GM23338 (cell line): ENCODE data around the gene GPAM.

Experiments
- CTCF ChIP-seq, 2 experiments: fragments of 200-600 bp in 1 of 2; sonication (generic) in 1 of 2; conservative IDR thresholded peaks; 2 replicates each; pipeline versions ENCODE4 v1.5.1 to v1.6.1; 2016 to 2017; ENCODE audit warnings: antibody characterized with exemption in 2 of 2, low read depth in 2 of 2, mild to moderate bottlenecking in 2 of 2, moderate library complexity in 1 of 2
- EZH2 ChIP-seq: fragments of 200-600 bp; sonication (generic); IDR thresholded peaks from one replicate; pipeline ENCODE4 v1.8.0; 2017; ENCODE audit warnings: antibody characterized with exemption, mild to moderate bottlenecking, low read depth; ENCODE audit not compliant: unreplicated experiment
- EZH2phosphoT487 ChIP-seq: fragments of 200-600 bp; sonication (generic); IDR thresholded peaks from one replicate; pipeline ENCODE4 v1.8.1; 2018; ENCODE audit warnings: antibody characterized with exemption; ENCODE audit not compliant: unreplicated experiment
- POLR2AphosphoS5 ChIP-seq: IDR thresholded peaks from 2 replicates; pipeline ENCODE4 v1.6.1; 2016; ENCODE audit warnings: antibody characterized with exemption, low read depth

- no peak for TF ChIP-seq EZH2phosphoT487
- no peak for TF ChIP-seq CTCF (conservative IDR thresholded peaks at IDR 0.05; ENCODE audit: low read depth in 2 of 2)
- no peak for TF ChIP-seq POLR2AphosphoS5
- TF ChIP-seq EZH2 = no peak
Measured at GRCh38 chr10:112131346-112131745, 52.2 kb downstream of the GPAM start.
